Fibroblast of lung (primary cell): Measurements from ENCODE around the gene PTPN9.

ENCODE experiments used
- CTCF ChIP-seq, 2 donors: IDR thresholded peaks in 1 of 2; conservative IDR thresholded peaks in 1 of 2; 1 replicate in 1 of 2; 2 replicates in 1 of 2; pipeline ENCODE4 v1.5.1; 2011 to 2012; ENCODE audit warnings: low read length in 2 of 2, control low read depth in 1 of 2, inconsistent platforms in 1 of 2, low read depth in 1 of 2, mild to moderate bottlenecking in 1 of 2
- EZH2 ChIP-seq: IDR thresholded peaks from 2 replicates; pipeline ENCODE4 v1.5.1; 2012; ENCODE audit warnings: low read length, control low read depth, mild to moderate bottlenecking; ENCODE audit errors: missing control alignments

- TF ChIP-seq CTCF (conservative IDR thresholded peaks at IDR 0.05 in 1 of 2, IDR thresholded peaks at IDR 0.05 in 1 of 2; ENCODE audit: low read depth in 1 of 2, low read length in 2 of 2) (no peak), EZH2 (no peak)
Measured at GRCh38 chr15:75531041-75531450, 48.1 kb downstream of the PTPN9 start.
